Left lobe of liver (tissue), 2 donors: Measurements from ENCODE around the gene MICAL3. TPM values are rescaled to one million over a fixed set of nuclear protein-coding genes. Genes with fewer than 3 reads are reported as not detected.
"Not testable (repeated sequence)": the region's sequence is repeated elsewhere in the genome, so short reads cannot be mapped to it uniquely, and the experiment has no call there.

Experiments used
- ATAC-seq: fragments of 200-7000 bp; cut with Tn5 transposase; one replicate; pipeline ENCODE4 v1.9.1; 2020; ENCODE audit warnings: mild to moderate bottlenecking, moderate library complexity
- DNase-seq: peaks from one replicate; pipeline ENCODE4 v3.0.0-alpha.2; 2020; ENCODE audit warnings: low spot score
- total RNA-seq: library from RNA; stranded (reverse); gene quantifications from one replicate; pipeline ENCODE4 v1.2.1, GENCODE V29; 2021
- donor health status: DM: no; HTN: no; CAD: no; lungs with moderate emphysema.
- donor health status: DM: no; HTN: yes; CAD: no.

Gene MICAL3
- total RNA-seq, 1 donor from 2014 or later, result 75.3 TPM

DNA sequence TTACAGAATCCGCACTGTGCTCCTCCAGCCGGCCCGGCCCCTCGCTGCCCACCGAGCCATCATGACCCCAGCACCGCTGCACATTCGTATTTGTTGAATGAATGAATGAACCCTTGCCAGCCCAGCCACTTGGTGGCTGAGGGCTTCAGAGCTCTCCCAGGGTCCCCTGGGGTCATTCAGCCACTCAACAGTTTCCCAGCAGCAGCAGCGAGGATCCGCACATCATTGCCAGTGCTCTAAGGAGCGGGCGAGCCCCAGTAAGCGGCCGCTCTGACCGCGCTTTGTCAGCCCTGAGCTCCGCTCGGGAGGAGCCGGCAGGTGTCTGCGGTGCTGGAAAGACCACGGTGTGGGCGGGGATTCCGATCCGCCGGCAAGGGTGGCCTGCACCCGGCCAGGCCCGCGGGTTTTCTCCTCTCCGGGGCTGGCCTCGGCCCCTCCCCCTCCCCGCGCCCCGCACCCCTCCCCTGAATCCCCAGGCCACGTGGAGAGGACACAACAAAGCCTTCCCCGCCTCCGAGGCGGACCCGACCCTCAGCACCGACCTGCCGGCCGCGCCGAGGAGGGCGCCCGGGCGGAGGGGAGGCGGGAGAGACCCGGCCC is 250.7 kb downstream of the MICAL3 start:
- peak; percentile 70 for DNase-seq

DNA sequence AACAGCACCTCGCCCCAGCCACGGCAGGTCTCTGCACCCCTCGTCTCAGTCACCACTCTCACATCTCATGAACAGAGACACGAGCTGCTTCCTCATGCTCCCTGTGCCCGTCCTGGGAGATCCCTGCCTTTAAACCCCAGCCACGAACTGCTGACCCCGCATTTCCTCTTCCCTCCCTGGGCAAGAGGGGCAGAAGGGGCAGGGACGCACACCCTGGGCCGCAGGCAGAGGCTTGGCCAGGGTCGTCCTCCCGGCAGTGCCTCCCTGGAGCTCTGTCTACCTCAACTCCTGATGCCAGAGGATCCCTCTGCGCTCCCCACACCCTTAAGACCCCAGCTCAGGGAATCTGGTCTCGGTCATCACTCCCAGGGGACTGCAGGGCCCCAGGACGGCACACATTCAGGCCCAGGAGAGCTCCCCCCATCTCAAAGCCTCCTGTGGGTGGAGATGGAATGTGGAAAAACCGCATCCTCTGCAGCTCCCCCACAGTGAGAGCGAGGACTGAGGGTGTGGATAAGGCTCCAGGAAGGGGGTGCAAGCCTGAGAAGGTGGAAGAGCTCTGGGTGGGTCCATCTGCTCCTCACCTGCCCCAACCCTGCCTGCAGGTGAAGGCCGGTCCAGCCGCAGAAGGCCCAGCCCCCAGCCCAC is 251.3 kb downstream of the MICAL3 start:
- no peak for DNase-seq
- ATAC-seq, result no peak

More for the DNA sequence above, 250.7 kb downstream of the MICAL3 start:
- peak; percentile 34 for ATAC-seq

DNA sequence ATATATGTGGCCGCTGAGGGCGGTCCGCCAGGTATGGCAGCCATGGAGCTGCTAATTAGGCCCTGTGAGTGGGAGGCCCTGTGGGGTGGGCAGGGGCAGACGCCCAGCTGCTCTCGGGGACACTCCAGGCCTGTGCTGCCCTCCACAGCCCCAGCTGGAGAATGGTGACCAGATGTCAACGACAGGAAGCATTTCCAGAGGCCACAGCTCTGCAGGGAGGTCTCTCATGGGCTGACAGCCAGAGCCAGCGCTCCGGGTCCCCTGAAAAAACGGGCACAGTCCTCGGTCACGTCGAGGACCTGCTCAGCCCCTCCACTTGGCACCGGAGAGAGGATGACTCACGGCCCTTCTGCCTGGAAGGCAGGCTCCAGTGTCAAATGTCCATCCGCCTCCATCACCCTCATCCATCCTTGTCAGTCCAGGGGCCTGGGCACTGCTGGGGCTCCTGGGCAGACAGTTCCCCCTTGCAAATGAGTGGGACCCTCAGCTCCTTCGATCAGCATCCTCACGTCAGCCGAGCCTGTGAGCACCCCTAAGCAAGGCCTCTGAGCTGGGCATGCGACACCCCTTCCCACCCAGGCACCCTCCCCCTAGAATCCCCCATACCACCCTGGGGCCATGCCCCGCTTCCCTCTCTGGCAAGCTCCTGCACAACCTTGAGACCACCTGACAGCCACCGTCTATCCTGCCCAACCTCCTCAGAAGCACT is 252.0 kb downstream of the MICAL3 start:
- DNase-seq (no peak), ATAC-seq (no peak)

DNA sequence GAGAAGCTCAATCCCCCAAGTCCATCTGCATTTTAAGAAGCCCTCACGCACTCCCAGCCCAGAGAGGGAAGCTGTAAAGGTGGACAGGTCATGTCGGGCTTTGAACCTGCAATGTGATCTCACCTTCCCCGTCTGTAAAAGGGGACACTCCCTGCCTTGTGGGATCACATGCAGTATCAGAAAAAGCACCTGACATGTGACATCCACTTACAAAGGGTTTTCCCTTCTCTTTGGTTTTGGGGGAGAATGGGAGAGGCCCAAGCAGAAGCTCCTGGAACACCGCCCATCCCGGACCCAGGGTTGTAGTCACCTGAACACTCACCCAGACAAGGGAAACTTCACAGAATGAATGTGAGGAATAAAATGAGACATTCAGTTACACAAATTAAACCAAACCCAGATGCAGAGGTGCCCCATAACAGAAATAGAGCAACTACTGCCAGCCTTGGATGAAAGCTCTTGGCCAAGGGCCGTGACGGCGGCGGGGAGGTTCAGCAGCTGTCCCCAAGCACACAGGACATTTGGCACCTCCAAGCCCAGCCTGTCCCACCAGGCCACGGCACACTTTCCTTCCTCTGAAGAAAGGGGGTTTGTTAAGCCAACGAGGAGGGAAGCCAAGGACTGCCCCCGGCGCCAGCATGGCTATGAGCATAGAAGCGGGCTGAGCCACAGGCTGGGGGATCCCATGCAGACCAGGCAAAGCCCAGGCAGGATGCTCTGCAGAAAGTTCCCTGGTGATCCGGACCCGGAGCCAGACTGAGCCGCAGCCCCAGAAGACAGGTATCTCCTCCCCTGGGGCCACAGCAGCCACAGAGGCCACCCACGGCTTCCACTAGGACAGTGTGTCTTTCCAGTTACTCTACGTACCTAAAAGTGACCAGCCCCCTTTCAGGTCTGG is 253.9 kb downstream of the MICAL3 start:
- DNase-seq (peak; percentile 72), ATAC-seq (peak; percentile 47)

DNA sequence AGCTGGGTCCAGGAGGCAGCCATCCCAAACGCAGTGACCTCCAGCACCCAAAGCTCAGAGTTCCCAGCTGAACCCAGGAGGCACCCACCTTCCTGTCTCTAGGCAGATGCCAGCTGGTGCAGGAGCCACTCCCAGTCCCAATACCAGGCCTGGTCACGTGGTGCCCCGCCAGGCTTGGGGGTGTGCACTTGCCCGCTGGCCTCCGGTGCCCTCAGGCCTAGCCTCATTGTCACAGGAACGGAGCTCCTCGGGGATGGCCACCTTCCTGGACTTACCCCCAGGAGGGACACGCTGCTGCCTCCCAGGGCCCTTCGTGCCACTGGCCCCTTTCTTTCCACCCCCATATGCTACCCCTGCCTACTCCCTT is 254.7 kb downstream of the MICAL3 start:
- ATAC-seq (peak; percentile 74), DNase-seq (peak; percentile 95)

DNA sequence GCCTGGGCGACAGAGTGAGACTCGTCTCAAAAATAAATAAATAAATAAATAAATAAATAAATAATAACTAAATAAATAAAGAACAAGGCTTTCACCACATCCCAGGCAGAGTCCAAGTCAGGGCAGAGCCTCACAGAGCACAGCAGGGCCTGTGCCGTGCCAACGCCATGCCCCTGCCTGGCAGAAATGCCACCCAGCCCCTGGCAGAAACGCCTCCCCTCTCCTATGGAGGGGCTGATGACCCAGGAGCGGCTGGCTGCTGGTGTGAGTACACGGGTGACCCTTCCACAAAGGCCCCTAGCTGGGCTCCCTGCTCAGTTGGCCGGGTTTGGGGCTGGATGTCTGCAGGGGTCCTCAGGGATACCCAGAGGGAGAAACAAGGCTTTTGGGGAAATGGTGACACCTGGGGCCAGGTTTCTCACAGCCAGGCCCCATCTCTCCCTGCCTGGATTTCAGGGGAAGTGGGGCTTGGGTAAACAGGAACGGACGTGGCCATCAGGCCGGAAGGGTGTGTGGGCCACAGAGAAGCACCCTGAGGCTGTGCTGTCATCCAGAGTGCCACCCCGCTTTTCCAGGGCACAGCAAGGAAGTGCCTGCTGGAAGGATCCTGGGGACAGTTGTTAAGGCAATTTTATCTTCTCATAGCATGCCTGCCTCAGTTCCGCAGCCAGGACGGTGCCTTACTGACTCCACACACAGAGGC is 255.2 kb downstream of the MICAL3 start:
- ATAC-seq, result peak; percentile 61
- DNase-seq, result peak; percentile 76

DNA sequence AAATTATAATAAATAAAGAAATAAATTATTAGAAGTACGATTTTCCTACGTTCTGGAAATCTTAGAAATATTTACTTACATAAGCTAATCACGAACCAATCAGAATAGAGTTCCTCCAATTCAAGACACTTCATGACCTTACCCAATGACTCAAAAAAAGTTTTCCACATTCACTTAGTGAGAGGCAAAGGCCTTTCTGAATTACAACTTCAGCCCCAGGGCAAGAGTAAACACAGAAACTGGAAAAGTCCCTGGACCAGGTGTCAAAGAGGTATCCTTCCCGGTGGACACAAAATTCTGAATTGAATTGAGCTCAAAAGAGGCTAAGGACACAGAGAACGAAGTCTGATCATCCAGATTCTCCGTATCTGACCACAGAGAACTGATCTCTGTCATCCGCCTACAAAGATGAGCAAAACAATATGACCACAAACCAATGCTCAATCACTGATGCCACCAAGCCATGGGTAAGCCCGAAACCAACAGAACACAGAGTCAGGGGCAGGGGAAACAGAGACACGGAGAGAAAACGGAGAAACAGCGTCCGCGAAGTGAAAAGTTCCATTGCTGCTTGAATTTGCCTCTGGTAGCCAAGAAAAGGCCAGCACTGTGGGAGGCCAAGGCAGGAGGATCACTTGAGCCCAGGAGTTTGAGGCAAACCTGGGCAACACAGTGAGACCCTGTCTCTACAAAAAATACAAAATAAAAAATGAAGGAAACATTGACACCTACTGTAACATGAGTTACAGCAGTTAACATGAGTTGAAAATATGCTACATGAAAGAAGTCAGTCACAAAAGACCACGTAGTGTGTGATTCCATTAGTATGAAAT is 256.9 kb downstream of the MICAL3 start:
- DNase-seq (no peak), ATAC-seq (peak; percentile 3)

DNA sequence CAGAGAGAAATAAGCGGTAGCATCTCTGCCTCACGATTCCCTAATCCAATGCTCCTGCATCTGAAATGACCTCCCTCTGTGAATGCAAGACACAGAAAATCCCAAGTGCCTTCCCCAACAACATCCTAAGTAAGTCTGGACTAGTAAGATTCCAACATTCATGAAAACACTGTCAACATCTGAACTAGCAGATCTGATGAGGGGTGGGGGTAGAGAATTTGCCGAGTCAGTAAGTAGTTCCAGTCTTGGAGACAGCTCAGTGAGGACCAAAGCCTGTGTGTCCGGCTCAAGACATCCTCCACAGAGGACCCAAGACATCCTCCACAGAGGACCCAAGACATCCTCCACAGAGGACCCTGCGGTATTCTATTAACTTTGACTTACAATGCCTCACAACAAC is 259.5 kb downstream of the MICAL3 start:
- not testable (repeated sequence) for DNase-seq, ATAC-seq

DNA sequence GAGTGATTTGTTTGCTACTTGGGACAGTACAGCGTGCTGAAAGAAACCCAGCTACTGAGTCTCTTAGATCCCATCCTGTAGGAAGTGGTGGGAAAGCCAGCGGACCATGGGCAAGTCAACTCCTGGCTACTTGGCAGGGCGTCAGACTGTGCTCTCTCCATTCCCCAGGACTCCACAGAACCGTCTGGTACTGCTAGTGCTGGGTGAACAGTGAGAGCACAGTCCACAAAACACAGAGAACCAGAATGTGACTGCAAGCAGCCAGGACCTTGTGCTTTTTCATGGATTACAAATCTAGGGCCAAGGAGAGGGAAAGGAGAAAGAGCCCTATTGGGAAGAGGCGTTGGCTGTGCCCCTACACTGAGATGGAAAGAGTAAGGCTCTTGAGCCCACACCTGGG is 260.3 kb downstream of the MICAL3 start:
- peak; percentile 68 for ATAC-seq

DNA sequence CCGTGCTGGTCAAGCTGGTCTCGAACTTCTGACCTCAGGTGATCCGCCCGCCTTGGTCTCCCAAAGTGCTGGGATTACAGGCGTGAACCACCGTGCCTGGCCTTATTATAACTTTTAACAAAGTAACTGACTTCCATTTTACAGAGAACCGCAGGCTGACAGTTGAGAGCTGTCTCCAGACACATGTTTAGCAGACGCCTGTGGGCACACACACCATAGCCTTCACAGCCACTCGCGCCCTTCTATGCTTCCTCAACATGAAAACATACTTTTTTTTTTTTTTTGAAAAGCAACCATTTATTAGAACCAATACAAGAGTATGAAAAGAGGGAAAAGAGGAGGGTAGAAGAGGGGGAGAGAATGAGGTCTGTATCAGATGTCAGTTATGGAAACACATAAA is 260.9 kb downstream of the MICAL3 start:
- not testable (repeated sequence) for DNase-seq, ATAC-seq

More for the DNA sequence above, 260.3 kb downstream of the MICAL3 start:
- peak; percentile 75 for DNase-seq

DNA sequence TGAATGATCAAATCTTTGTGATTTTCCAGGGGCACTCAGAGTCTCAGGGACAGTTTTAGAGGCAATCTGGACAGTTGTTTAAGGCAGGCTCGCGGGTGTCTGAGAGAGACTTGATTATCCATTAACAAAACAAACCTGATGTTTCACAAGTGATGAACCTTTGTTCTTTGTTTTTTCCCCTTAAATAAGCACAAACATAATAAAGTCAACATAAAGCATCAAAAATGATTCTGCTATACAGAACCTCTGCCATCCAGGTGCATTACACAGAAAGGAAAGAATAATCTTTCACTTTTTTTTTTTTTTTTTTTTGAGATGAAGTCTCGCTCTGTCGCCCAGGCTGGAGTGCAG is 263.2 kb downstream of the MICAL3 start:
- ATAC-seq, result peak; percentile 69

DNA sequence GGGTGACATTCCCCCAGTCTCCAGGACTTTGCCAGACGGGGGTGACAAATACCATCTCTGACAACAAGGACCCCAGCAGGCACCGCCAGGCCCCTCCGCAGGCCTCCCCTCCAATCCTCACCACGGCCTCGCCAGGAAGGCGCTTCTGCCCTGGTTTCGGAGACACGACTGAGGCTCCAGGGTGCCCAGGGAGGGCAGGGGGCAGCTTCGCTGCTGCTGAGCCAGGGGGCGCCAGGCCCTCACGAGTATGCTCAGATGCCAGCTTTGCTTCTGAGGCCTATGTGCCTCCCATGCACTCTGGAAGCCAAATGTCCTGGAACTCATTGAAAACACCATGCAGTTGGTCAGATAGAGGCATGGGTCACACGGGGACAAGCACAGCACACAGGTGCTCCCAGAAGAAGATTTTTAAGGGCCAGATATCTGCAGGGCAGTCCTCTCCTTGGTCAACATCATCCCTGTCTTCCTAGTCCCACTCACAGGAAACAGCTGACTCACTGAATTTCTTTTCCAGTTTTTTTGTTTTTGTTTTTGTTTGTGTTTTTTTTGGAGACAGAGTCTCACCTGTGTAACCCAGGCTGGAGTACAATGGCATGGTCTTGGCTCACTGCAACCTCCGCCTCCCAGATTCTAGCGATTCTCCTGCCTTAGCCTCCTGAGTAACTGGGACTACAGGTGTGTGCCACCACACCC is 270.0 kb downstream of the MICAL3 start:
- DNase-seq (no peak), ATAC-seq (peak; percentile 80)

More for the DNA sequence above, 263.2 kb downstream of the MICAL3 start:
- DNase-seq, result no peak

DNA sequence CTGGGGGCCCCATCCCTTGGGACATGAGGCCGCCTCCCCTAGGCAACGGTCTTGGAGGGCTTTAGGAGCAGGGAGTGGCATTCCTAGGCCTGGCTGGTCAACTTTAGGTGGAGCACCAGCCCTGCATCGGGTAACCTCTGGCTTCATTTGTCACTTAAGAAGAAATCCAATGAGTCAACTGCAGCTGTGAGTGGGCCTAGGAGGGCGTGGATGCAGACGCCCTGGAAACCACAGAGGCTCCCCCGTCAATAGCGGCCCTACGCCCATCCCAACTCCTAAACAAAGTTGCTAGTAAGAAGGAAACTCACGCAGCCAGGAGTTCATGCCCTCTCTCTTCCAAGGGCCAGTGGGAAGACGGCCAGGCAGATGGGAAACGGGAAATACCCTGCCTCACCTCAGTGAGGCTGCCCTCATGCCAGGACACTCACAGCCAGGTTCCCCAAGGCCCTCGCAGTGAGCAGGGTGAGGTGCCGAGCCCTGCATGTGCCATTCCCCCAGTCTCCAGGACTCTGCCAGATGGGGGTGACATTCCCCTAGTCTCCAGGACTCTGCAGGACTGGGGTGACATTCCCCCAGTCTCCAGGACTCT is 270.9 kb downstream of the MICAL3 start:
- ATAC-seq (peak; percentile 80), DNase-seq (no peak)

DNA sequence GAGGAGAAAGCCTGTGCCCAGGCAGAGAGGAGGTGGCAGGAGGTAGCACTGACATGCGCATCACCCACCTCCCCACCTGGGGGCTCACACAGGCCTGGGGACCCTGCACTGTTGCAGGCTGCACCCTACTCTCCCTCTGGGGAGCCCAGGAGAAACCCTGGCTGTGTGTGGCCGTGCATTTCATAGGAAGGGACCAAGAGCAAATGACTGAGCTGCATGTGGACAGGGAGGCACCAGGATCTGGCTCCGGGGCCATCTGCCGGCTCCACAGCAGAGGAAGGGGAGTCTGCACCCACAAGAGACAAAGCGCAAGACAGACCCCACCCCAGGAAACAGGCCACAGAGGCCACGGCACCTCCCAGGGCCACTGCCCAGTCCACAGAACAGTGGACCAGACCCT is 272.8 kb downstream of the MICAL3 start:
- DNase-seq, result no peak
- no peak for ATAC-seq

DNA sequence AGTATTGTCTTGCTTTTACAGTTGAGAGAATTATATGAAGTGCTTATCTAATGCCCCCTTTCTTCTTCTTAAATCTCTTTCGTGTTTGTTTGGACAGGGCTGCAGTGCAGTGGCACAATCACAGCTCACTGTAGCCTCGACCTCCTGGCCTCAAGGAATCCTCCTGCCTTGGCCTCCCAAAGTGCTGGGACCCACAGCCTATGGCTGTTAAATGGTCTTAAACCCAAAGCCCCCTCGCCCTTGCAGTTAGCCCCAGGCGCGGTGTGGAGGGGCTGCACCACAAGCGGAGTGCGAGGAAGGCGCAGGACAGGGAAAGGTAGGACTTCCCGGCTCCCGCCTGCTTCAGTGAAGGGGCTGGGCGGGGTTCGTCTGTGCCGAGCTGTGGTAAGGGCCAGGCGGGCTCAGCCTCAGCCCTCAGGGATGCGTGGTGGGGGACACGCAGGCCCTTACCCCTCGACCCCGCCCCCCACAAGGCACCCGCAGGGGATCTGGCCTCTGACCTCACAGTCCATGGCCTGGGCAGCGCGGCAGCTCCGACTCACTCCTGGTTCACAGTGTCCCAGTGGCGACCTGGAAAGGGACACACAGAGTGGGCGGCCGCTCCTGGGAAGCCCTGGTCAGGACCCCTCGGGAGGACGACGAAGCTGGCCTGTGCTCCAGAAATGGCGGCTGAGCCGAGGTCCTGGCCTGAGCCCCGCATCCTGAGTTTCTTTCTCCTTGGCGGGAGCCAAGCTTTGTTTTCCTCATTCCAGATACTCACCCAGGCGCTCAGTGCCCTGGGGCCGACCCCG is 274.6 kb downstream of the MICAL3 start:
- ATAC-seq (no peak), DNase-seq (no peak)

DNA sequence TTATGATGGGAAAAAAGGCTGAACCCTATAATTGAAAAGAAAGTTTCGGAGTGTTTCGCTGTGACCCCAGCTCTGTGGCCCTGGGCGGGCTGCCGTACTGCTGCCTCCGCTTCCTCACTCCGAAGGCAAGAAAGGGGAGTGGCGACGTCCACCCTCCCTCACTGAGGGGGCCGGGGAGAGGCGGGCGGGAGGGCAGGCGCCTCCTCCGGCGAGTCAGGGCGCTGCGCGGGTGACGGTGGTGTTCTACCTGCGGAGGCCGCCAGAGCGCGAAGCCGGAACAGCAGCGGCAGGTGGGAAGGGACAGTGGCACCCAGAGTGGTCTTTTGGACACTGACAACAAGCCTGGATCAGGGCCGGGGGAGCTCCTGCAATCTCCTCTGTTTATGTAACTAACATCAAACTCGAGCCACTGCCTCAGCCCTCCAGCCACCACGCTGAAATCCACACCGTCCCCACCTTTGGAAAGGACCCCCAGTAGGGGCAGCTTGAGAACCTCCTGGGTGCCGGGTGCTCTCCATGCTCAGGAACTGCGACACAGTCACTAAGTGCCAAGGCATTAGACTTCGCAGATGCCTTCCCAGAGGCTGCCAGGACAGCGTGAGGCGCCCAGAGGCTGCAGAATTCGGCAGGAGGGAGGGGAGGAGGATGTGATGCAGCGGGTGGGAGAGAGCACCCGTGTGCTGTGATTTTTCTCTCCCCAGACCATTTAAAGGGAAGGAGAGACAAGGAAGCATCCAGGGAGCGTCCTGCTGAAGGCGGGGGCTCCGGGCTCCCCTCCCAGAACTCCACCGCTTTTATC is 275.6 kb downstream of the MICAL3 start:
- DNase-seq (no peak), ATAC-seq (no peak)

DNA sequence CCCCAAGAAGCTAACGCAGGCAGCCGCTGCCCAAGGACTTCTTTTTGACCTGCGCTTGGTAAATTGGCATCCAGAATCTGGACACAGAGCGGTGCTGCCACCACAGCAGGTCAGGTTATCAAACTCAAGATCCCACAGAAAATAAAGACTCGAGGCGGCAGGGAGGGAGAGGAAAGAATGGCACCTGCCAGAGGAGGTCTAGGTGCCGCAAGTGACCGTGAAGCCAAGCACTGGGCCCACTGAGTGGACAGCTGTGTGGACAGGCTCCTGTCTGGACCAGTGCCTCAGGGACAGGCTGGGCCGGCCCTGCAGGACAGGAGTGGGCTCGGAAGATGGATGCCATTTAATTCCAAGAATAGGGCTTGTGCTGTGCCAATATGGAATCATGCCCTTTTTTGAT is 277.4 kb downstream of the MICAL3 start:
- no peak for ATAC-seq
- DNase-seq, result no peak
